GM19328 (cell line): Measurements from ENCODE around the gene ZNF710.

Source experiments
- ATAC-seq: cut with Tn5 transposase; IDR thresholded peaks from one replicate; pipeline ENCODE4 v1.9.1; 2021; ENCODE audit warnings: mild to moderate bottlenecking, moderate library complexity; ENCODE audit not compliant: unreplicated experiment

ZNF710 gene

GRCh38 chr15:90076716-90077115, 75.6 kb downstream of the ZNF710 start:
- no peak for ATAC-seq

GRCh38 chr15:90078965-90079364, 77.8 kb downstream of the ZNF710 start:
- ATAC-seq, result no peak

GRCh38 chr15:90079619-90080457, 78.7 kb downstream of the ZNF710 start:
- no peak for ATAC-seq

- ATAC-seq, result no peak
Measured at GRCh38 chr15:90080458-90080755, 79.3 kb downstream of the ZNF710 start.

GRCh38 chr15:90080818-90081393, 79.8 kb downstream of the ZNF710 start:
- no peak for ATAC-seq

GRCh38 chr15:90082140-90082715, 81.1 kb downstream of the ZNF710 start:
- ATAC-seq, result no peak

- no peak for ATAC-seq
Measured at GRCh38 chr15:90083419-90083818, 82.3 kb downstream of the ZNF710 start.

GRCh38 chr15:90083954-90084607, 83.0 kb downstream of the ZNF710 start:
- no peak for ATAC-seq

- no peak for ATAC-seq
Measured at GRCh38 chr15:90084876-90085423, 83.8 kb downstream of the ZNF710 start.

- ATAC-seq, result no peak
Measured at GRCh38 chr15:90085565-90085964, 84.4 kb downstream of the ZNF710 start.

GRCh38 chr15:90086868-90087268, 85.7 kb downstream of the ZNF710 start:
- ATAC-seq, result no peak

GRCh38 chr15:90087454-90088154, 86.5 kb downstream of the ZNF710 start:
- ATAC-seq, result no peak

GRCh38 chr15:90090226-90090848, 89.2 kb downstream of the ZNF710 start:
- ATAC-seq, result no peak

- no peak for ATAC-seq
Measured at GRCh38 chr15:90091156-90091931, 90.2 kb downstream of the ZNF710 start.

GRCh38 chr15:90095521-90095959, 94.4 kb downstream of the ZNF710 start:
- ATAC-seq, result no peak

GRCh38 chr15:90097475-90097874, 96.4 kb downstream of the ZNF710 start:
- no peak for ATAC-seq

GRCh38 chr15:90099072-90099867, 98.1 kb downstream of the ZNF710 start:
- no peak for ATAC-seq

GRCh38 chr15:90099868-90100831, 99.0 kb downstream of the ZNF710 start:
- no peak for ATAC-seq
